ENCODE data around the gene KCTD2. TPM values are rescaled to one million over a fixed set of nuclear protein-coding genes. Genes with fewer than 3 reads are reported as not detected.

The KCTD2 gene
- total and polyA plus RNA-seq, 9 of the 15 experiments (the other 6 are each of a cell fraction or from before 2014, with no cell fraction given): 1.7 to 32.9 (median 15.8) TPM

DNA sequence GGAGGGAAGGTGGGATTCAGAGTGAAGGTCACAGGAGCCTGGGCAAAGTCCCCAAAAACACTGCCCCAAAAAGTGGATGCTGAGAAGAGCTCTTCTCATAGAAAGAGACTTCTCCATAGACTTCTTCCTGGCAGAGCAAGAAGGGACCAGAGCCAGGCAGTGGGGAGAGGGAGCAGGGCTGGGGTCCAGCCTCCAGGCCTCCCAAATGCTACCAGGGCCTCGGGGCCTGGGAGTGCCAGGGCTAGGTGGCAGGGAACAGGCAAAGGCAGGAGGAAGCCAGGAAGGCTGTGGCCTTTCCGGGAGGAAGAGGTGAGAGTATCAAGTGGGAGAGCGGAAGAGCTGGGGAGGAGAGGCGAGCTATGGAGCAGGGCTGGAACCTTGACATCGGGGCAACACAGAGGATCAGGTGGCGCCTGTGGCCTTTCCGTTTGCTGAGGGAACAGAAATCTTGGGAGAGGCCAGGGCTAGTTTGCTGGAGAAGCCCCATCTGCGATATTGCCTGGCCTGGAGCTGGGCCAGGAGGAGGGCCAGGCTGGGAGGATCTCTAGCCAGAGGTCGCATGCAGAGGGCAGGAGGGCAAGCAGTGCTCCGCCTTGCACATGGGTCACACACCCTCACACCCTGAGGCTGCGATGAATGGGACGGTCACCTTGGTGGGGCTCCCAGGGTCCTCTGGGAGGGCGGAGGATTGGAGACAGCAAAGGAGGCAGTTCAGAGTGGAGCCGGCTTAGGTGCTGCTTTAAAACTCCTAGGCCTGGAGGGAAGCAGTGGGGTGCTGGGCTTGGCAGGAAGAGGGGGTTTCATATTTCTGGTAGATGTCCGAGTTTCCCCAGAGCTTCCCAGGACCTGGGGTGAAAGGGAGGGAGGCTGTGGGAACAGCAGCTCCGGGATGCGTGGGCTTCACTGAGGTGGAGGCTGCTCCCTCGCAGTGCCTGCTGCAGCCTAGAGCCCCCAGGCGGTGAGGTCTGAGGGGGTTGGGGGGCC lies 44.1 kb downstream of the KCTD2 start (continued):
- TF ChIP-seq, protein P1, sequence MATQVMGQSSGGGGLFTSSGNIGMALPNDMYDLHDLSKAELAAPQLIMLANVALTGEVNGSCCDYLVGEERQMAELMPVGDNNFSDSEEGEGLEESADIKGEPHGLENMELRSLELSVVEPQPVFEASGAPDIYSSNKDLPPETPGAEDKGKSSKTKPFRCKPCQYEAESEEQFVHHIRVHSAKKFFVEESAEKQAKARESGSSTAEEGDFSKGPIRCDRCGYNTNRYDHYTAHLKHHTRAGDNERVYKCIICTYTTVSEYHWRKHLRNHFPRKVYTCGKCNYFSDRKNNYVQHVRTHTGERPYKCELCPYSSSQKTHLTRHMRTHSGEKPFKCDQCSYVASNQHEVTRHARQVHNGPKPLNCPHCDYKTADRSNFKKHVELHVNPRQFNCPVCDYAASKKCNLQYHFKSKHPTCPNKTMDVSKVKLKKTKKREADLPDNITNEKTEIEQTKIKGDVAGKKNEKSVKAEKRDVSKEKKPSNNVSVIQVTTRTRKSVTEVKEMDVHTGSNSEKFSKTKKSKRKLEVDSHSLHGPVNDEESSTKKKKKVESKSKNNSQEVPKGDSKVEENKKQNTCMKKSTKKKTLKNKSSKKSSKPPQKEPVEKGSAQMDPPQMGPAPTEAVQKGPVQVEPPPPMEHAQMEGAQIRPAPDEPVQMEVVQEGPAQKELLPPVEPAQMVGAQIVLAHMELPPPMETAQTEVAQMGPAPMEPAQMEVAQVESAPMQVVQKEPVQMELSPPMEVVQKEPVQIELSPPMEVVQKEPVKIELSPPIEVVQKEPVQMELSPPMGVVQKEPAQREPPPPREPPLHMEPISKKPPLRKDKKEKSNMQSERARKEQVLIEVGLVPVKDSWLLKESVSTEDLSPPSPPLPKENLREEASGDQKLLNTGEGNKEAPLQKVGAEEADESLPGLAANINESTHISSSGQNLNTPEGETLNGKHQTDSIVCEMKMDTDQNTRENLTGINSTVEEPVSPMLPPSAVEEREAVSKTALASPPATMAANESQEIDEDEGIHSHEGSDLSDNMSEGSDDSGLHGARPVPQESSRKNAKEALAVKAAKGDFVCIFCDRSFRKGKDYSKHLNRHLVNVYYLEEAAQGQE (IDR thresholded peaks at IDR 0.05; ENCODE audit: borderline replicate concordance): no peak
- TF ChIP-seq, protein P1 (CRISPR knock-in tag; IDR thresholded peaks at IDR 0.05; ENCODE audit: low read depth): 0 out of 2 replicates have a peak, but pooled peaks have one; percentile 24
- TF ChIP-seq, protein P2, sequence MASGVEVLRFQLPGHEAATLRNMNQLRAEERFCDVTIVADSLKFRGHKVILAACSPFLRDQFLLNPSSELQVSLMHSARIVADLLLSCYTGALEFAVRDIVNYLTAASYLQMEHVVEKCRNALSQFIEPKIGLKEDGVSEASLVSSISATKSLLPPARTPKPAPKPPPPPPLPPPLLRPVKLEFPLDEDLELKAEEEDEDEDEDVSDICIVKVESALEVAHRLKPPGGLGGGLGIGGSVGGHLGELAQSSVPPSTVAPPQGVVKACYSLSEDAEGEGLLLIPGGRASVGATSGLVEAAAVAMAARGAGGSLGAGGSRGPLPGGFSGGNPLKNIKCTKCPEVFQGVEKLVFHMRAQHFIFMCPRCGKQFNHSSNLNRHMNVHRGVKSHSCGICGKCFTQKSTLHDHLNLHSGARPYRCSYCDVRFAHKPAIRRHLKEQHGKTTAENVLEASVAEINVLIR (CRISPR knock-in tag; IDR thresholded peaks at IDR 0.05): no peak
- TF ChIP-seq, protein P3, sequence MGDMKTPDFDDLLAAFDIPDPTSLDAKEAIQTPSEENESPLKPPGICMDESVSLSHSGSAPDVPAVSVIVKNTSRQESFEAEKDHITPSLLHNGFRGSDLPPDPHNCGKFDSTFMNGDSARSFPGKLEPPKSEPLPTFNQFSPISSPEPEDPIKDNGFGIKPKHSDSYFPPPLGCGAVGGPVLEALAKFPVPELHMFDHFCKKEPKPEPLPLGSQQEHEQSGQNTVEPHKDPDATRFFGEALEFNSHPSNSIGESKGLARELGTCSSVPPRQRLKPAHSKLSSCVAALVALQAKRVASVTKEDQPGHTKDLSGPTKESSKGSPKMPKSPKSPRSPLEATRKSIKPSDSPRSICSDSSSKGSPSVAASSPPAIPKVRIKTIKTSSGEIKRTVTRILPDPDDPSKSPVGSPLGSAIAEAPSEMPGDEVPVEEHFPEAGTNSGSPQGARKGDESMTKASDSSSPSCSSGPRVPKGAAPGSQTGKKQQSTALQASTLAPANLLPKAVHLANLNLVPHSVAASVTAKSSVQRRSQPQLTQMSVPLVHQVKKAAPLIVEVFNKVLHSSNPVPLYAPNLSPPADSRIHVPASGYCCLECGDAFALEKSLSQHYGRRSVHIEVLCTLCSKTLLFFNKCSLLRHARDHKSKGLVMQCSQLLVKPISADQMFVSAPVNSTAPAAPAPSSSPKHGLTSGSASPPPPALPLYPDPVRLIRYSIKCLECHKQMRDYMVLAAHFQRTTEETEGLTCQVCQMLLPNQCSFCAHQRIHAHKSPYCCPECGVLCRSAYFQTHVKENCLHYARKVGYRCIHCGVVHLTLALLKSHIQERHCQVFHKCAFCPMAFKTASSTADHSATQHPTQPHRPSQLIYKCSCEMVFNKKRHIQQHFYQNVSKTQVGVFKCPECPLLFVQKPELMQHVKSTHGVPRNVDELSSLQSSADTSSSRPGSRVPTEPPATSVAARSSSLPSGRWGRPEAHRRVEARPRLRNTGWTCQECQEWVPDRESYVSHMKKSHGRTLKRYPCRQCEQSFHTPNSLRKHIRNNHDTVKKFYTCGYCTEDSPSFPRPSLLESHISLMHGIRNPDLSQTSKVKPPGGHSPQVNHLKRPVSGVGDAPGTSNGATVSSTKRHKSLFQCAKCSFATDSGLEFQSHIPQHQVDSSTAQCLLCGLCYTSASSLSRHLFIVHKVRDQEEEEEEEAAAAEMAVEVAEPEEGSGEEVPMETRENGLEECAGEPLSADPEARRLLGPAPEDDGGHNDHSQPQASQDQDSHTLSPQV (IDR thresholded peaks at IDR 0.05): peak; percentile 75; the same call in 1 of the 2 replicates
- peak; percentile 48; the same call in 1 of the 2 replicates for TF ChIP-seq ZNF12 (CRISPR knock-in tag; IDR thresholded peaks at IDR 0.05)
- 0 out of 2 replicates have a peak, but pooled peaks have one; percentile 37 for TF ChIP-seq CTBP1 (IDR thresholded peaks at IDR 0.05; ENCODE audit: borderline replicate concordance)
- TF ChIP-seq ZNF436 (CRISPR knock-in tag; IDR thresholded peaks at IDR 0.05): no peak
- no peak for TF ChIP-seq PURB (CRISPR knock-in tag; IDR thresholded peaks at IDR 0.05; ENCODE audit: low read depth)
- no peak for TF ChIP-seq PHF20 (IDR thresholded peaks at IDR 0.05; ENCODE audit: partially characterized antibody)
- TF ChIP-seq ZNF586 (CRISPR knock-in tag; conservative IDR thresholded peaks at IDR 0.05): no peak
- no peak for TF ChIP-seq ETS2 (tag; IDR thresholded peaks at IDR 0.05; ENCODE audit: borderline replicate concordance, poor library complexity, severe bottlenecking)
- TF ChIP-seq HEY1 (CRISPR knock-in tag; IDR thresholded peaks at IDR 0.05; ENCODE audit: borderline replicate concordance): no peak
- TF ChIP-seq CXXC5 (CRISPR knock-in tag; IDR thresholded peaks at IDR 0.05): 0 out of 2 replicates have a peak, but pooled peaks have one; percentile 43
